HuH-7.5 (cell line): Measurements from ENCODE around the gene UPF1.

ENCODE experiments used
- DNase-seq: peaks from one replicate; pipeline ENCODE4 v3.0.0; 2011; ENCODE audit warnings: low spot score

Gene UPF1

DNA sequence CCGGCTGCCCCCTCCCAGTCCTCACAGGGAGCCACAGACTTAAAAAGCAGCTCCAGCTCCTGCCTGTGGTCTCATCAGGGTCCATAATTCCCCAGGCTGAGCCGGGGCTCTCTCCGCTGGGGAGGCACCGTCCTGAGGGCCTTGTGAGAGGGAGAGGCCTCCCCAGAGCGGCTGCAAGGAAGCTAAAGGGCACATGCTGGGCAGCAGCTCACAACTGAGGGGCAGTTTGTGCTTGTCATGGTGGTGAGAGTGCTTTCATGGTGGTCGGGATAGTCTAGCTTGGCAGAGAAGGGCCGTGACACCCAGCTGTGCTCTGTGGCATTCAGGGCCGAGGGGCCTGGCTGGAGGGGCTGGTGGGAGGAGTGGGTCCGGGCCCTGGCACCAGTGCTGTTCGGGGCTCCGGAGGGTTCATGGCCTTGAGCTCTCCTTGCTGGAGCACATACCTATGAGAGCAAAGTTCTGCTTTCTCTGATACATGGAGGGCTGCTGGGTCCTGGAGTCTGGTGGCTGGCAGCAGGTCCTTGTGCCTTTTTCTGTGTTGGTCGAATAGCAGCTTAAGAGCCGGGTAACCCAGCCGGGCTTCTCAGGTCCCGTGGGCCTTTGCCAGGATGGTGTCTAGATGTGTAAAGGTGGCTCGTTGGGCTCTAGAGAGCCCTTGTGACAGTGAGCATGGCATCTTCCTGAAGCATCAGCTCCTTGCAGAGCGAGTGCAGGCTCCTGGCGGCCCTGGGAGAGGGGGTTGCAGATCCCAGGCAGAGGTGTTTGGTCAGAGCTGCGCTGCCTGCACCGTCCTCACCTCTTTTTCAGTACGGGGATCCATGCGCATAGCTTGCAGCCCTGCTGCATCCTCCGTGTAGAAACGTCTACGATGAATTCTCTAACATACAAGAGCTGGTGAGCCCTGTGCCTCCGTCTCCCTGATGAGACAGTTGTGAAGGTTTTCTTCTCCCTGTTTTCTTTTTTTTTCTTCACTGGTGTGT is 8.8 kb downstream of the UPF1 start:
- DNase-seq: peak; percentile 24

GRCh38 chr19:18841400-18841799 is 9.6 kb downstream of the UPF1 start:
- peak; percentile 14 for DNase-seq

DNA sequence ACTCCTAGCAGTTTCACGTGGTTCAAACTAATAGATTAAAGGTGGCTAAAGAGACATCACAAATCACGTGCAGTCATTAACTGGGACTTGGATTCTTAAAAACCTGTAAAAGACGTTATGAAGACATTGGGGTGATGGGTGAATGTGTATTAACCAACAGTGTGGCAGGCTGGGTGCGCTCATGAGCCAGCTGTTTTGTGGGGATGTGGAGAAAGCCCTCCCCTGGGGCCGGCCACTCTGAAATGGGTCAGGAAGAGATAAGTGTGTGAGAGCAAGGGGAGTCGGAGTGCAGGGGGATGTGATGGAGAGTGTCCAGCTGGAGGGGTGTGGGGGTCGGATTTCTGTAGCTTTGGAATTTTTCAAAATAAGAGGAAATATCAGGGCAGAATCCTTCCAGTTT is 10.4 kb downstream of the UPF1 start:
- no peak for DNase-seq

DNA sequence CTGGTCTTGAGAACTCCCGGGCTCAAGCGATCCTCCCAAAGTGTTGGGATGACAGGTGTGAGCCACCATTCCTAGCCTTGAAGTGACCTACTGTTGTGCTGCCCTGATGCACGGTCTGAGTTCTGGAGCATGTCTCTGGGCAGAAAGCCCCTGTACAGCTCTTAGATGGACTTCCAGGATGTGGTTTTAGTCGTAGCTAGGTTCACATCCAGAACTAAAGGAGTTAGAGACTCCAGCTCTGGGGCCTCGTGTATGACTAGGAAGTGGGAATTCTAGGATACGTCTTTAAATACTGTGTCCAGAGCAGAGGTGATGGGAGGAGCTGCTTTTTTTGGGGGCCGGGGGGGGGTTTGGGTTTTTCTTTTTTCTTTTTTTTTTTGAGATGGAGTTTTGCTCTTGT is 12.2 kb downstream of the UPF1 start:
- no peak for DNase-seq

GRCh38 chr19:18844806-18845329 is 13.1 kb downstream of the UPF1 start:
- no peak for DNase-seq

DNA sequence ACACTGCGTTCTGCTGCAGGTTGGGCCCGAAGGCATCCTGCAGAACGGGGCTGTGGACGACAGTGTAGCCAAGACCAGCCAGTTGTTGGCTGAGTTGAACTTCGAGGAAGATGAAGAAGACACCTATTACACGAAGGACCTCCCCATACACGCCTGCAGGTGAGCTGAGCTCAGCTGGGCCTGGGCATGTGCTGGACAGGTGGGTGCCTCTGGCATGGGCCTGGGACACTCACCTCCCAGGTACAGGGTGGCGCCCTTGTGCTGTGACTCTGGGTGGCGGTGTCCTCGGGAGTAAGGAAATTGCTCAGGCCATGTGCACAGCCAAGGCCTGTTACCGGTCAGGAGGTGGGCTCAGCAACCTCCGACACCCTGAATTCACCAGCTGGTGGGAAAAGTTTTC is 14.2 kb downstream of the UPF1 start:
- DNase-seq: no peak

DNA sequence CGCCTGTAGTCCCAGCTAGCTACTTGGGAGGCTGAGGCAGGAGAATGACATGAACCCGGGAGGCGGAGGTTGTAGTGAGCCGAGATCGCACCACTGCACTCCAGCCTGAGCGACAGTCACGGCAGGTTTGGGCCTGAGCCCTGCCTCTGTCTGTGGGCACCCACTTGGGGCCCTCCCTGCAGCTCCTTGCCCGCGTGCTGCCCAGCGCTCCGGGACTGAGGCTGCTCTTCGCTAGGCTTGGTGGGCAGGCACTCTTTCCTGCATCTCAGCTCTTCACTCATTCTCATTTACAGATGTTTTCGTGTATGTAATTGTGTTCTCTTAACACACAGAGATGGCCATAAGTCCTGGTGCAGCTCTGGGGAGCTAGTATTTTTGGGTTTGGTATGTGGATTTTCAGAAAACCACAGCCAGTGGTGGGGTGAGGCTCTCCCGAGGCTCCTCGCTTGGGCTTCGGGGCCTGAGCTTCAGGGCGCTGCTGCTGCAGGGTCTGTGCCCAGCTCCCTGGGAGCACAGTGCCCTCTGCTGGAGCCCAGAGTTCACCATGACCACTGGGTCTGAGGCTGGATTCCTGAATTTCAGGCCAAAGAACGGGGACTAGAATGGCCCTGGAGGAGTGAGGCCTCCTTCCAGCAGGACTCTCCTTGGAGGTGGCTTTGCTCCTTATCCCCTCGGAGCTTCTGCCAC is 15.2 kb downstream of the UPF1 start:
- DNase-seq: peak; percentile 98

DNA sequence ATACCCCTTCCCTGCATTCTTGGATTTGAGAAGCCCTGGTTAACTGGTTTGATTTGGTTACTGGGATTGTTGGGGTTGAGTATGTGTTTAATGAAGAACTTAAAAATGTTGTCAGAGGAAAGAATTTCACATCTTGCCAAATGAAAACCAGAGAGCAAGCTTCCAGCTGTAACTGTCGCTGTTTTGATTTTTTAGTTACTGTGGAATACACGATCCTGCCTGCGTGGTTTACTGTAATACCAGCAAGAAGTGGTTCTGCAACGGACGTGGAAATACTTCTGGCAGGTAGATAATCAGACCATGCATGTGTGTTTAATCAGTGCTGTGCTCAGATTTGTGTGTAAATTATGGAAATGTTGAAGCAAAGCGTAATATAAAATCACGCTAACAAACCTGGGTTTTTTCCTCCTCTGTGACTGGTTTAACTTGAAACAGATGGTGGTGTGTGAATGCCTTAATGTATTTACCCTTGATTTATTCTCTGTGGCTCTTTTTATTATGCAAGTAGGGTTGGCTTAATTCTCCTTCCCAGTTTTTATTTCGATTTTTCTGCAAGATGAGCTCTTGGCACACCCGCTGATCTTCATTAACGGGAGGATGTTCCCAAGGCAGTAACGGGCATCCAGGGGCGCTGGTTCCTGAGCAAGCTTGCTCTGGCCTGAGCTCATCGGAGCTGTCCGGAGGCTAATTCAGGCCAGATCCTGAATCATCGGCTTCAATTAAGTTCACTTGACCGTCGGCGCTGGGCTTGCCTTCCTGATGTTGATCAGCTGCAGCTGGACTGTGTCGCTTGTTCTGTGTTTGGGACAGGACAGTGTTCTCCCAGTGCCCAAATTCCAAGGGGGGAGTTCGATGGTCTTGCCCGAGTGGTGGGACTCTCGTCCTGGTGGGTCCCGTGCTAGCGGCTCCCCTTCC is 16.0 kb downstream of the UPF1 start:
- no peak for DNase-seq

DNA sequence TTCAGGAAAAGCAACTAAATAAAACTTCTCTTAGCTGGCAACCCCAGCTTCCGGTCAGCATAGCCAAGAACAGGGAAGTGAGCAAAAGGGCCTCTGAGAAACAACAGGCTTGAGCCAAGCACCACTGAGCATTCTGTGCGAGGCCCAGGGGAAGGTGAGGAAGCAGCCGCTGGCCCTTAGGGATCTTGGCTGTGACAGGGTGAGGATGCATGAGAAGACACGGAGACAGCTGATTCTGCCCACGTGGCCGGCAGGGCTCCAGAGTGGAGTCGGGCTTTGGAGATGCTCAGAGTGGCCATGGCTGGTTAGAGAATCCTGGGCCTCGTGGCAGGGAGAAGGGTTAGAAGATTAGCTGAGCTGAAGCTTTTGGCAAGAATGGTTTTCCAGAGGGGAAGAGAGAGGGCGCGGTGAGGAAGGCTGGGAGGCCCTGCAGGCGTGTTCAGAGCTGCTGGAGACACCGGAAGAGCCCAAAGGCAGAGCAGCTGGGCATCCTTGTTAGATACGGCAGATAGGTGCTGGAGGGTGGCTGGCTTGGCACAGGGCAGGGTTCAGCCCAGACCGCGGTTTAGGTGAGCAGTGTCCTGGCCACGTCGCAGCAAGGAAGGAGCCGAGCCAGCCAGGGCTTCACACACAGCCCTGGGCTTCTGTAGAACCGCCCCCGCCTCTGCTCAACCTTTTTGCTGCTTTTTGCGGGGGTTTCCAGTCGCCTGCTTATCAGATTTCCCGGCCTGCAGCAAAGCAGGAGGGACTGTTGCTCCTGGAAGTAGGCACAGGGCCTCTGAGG is 17.3 kb downstream of the UPF1 start:
- DNase-seq: no peak

DNA sequence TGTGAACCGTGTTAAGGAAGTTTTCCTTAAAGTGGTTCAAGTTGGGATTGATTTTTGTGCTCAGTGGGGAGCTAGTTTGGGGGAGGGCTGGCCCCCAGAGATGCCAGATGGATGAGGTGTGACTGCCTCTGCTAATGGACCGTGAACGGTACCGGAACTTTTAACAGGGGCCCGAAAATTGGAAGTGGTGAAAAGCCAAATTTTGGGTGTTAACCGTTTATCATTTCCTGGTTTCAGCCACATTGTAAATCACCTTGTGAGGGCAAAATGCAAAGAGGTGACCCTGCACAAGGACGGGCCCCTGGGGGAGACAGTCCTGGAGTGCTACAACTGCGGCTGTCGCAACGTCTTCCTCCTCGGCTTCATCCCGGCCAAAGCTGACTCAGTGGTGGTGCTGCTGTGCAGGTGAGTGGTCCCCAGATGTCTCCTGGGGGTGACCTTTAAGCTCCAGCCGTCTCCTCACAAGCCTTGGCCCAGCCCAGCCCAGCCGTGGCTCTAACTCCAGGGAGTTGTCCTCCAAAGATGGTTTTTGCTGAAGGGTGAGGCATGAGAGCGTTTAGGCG is 18.2 kb downstream of the UPF1 start:
- no peak for DNase-seq

DNA sequence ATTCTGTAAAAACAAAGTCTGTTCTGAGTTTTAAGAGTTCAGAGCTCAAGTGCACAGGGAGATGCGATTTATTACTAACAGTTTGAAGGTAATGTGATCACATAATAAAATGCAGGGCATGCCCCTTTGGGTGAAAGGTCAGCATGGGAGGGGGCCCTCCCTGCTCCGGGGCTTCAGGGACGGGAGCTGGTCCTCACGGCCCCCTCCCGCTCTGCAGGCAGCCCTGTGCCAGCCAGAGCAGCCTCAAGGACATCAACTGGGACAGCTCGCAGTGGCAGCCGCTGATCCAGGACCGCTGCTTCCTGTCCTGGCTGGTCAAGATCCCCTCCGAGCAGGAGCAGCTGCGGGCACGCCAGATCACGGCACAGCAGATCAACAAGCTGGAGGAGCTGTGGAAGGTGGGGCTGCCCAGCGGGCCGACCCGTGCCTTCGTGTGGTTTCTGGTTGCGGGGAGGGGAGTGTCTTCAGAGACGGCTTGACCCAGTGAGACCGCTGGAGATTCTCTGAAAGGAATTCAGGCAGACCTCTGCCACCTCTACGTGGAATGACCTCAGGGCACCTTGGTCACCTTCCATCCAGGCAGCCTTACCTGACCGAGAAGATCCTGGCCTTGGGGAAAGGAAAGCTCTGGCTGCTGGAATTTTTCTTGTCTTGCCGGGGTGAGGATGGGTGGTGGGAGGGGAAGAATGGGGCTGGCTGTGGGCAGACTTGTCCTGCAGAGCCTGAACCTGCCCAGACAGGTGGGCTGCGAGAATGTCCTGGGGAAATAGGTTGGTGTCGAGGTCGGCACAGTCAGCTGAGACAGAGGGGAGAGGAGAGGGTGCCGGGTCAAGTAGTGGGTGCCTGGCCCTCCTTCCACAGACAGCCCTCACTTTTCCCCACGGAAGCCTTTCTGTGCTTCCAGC is 19.0 kb downstream of the UPF1 start:
- DNase-seq: no peak

DNA sequence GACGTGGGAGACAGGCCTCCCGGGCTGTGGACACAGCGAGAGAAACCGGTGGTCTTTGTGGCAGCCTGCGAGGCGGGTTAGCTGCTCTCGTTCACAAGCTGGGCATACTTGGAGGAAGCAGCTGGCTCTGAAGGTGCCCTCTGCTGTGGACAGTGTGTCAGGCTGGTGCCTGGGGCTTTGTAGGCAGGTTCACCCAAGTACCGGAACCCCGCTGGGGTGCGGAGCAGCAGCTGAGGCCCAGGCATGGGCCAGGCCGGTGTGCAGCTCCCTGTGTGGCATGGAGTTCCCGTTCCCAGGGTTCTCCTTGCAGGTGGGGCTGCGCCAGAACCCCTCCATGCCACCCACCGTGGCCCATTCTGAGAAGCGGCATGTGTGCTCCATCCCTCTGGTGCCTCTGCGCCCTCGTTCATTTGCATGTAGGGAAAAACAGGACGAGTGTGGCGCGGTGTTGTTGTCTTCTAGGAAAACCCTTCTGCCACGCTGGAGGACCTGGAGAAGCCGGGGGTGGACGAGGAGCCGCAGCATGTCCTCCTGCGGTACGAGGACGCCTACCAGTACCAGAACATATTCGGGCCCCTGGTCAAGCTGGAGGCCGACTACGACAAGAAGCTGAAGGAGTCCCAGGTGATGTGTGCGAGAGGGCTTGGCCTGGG is 20.0 kb downstream of the UPF1 start:
- DNase-seq: no peak

DNA sequence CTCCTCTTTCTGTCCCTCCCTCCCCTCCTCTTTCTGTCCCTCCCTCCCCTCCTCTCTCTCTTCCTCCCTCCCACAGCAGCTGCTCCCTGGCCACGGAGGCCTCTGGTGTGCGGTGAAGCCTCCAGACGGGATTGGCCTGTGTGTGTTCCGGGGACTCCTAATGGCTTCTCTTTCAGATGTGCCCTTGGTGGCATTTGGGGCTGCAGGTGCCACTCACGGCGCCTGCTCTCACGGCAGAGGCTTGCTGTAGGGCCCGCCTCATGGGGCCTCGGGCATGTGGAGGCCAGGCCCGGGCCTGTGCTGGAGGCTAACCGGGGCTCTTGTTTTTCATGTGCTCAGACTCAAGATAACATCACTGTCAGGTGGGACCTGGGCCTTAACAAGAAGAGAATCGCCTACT is 20.9 kb downstream of the UPF1 start:
- no peak for DNase-seq

GRCh38 chr19:18853755-18854427 is 22.1 kb downstream of the UPF1 start:
- DNase-seq: no peak

DNA sequence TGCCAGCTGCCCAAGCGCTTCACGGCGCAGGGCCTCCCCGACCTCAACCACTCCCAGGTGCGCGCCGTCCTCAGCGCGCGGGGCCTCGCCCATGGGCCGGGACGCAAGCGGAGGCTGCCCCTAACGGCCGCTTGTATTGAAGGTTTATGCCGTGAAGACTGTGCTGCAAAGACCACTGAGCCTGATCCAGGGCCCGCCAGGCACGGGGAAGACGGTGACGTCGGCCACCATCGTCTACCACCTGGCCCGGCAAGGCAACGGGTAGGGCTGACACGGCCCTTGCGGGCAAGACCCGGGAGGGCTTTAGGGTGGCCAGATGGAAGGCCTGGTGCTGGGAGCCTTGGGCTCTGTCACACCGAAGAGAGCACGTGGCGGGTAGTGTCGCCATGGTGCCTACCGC is 23.2 kb downstream of the UPF1 start:
- DNase-seq: no peak

DNA sequence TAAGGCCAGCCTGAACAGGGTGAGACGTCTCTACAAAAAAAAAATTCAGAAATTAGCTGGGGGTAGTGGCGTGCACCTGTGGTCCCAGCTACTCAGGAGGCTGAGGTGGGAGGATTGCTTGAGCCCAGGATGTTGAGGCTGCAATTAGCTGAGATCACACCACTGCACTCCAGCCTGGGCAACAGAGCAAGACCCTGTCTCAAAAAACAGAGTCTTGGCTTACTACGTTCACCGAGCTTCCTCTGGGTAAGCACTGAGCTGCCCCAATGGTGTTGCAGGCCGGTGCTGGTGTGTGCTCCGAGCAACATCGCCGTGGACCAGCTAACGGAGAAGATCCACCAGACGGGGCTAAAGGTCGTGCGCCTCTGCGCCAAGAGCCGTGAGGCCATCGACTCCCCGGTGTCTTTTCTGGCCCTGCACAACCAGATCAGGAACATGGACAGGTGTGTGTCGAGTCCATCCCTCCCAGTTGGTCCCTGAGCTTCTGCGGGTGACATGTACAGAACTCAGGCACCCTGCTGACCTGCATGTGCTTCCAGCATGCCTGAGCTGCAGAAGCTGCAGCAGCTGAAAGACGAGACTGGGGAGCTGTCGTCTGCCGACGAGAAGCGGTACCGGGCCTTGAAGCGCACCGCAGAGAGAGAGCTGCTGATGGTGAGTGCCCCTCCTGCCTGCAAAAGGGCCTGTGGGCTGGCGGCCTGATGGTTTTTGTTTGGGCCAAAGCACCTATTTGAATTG is 24.1 kb downstream of the UPF1 start:
- DNase-seq: no peak

DNA sequence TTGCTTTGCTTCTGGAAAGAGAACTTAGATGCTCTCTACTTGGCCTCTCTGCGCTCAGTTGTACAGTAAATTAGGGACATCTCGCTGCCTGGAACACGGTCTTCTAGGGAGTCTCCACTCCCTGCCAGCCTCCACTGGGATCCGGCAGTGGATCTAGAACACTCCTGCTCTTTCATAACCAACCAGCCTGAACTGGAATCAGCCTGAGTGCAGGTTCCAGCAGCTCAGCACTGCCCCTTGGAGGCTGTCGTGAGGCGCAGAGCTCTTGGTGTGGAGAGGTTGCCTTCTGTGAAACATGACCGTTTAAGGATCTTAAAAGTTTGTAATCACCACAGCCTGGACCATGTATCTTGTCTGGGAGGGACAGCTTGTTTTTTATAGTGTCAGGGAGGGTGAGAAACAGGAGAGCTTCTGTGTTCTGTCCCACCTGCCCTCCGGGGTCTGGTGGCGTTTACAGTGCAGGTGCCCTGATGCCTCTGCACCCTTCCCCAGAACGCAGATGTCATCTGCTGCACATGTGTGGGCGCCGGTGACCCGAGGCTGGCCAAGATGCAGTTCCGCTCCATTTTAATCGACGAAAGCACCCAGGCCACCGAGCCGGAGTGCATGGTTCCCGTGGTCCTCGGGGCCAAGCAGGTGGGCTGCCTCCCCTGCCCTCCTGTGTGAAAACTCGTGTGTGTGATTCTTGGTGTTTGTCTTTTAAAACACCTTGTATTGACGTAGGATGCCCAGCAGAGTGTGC is 24.8 kb downstream of the UPF1 start:
- peak; percentile 94 for DNase-seq
